HG02885 (cell line): ENCODE measurements around the gene ZNF185.

Source experiments
- ATAC-seq: cut with Tn5 transposase; IDR thresholded peaks from one replicate; pipeline ENCODE4 v1.9.1; 2021; ENCODE audit warnings: mild to moderate bottlenecking; ENCODE audit not compliant: unreplicated experiment, poor library complexity

ZNF185 gene

GRCh38 chrX:152893980-152894610, 3.8 kb upstream of the ZNF185 start:
- no peak for ATAC-seq

DNA sequence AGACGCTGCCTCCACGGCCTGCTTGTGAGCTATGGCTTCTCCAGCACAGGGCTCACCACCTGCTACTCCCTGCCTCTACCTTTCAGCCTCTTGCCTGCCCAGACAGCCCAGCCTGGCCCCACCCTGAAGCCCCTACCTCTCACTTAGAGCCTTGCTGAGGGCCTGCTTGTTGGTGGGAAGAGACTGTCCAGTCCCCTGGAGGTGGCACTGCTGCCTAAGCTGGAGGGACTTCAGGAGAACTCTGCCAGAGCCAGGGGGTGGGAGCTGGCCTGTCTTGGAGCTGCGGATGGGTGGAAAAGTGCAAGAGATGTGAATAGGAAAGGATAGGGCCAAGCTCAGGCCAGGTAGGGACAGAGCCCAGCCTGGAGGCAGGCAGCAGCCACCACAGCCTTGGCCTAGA, 2.7 kb upstream of the ZNF185 start:
- ATAC-seq: no peak

DNA sequence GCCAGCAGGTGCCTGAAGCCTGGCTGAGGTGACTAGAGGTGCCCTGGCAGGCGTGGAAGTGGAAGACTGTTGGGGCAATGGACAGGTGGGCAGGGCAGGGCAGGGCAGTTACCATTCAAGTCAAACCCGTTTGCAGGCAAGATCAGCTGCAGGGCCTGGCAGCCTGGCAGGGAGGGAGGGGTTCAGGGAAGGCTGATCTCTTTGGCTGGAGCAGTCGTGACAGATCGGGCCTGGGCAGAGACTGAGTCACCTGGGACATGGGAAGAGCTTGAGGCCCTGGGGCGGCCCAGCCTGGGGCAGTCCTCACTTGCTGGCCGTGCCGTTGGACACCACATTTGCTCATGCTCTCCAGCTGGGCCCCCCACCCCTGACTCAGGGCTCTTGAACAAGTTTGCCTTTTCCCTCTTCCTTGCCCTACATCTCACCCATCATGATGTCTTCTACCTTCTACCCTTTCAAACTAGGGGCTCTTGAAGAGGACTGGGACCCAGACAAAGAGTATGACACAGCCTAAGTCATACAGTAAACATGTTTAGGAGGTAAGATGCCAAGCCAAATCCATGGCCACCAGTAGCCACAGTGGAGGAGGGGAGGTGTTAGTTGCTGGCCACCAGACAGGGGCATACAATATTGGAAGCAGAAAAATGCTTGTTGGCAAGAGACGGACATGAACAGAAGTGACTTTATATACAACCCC, 2.0 kb upstream of the ZNF185 start:
- no peak for ATAC-seq

DNA sequence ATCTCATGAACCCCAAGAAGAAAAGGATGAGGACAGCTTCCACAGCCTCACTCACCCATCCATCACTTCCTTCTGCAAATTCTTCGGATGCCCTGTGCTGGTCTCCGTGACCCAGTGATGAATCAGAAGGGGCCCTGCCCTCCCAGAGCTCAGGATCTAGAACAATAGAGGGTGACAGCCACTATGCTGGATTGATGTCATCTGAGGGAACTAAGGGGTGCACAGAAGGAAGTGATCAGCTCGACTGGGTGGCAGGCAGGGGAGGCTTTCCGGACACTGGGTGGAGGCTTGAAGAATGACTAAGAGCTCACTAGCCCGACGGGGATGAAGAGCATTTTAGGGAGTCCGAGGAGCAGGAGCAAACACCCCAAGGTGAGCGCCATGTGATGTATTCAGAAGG, 1.4 kb upstream of the ZNF185 start:
- no peak for ATAC-seq

DNA sequence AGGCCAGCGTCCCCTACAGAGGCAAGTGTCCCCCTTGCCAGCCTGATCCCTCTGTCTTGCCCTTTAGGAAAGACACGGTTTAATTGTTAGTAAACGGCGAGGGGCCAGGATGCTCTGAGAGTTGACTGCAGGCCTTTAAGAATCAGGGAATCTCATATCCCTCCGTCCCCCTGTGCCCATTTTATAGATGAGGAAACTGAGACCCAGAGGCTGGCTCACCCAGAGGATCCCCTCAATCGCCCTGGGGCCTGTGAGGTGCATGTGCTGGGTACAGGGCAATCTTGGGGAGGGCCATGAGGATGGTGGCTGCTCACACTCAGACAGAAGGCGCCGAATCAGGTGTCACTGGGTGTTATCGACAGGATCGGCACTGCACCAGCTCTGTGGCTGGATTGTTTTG, 575 bp downstream of the ZNF185 start:
- no peak for ATAC-seq

- no peak for ATAC-seq
Observed at GRCh38 chrX:152899111-152899873, 1.4 kb downstream of the ZNF185 start.

- ATAC-seq: no peak
Observed at GRCh38 chrX:152899874-152900719, 2.2 kb downstream of the ZNF185 start.

GRCh38 chrX:152900937-152901445, 3.1 kb downstream of the ZNF185 start:
- ATAC-seq: no peak

DNA sequence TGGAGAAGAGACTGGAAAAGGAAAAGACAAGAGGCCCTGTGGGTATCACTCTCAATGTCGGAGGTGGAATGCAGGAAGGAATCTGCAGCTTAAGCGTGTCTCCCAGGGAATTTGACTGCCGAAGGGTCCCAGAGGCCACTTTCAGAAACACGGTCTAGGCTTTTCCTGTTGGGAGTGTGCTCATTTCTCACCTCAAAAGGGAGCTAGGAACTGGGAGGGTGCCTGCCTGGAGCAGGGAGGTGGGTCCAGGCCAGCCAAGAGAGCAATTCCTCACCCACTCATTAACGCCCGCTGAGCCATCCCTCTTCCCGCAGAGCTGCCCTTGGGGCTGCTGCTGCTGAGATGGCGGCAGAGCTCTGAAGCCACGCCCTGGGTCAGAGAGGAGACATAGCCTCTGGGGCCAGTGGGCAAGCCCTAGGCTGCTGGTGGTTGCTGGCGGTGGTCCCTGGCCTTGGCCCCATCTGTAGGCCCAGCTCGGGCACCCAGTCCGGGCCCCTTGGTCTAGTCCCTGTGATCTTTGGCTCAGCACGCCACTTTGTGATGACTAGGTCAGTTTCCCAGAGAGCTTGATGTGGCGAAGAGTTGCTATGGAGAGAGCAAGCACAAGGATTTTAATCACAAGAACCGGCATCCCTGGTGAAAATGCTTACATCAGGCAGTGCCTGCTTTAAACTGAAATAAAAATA, 4.1 kb downstream of the ZNF185 start:
- ATAC-seq: no peak

GRCh38 chrX:152902502-152902820, 4.6 kb downstream of the ZNF185 start:
- no peak for ATAC-seq

DNA sequence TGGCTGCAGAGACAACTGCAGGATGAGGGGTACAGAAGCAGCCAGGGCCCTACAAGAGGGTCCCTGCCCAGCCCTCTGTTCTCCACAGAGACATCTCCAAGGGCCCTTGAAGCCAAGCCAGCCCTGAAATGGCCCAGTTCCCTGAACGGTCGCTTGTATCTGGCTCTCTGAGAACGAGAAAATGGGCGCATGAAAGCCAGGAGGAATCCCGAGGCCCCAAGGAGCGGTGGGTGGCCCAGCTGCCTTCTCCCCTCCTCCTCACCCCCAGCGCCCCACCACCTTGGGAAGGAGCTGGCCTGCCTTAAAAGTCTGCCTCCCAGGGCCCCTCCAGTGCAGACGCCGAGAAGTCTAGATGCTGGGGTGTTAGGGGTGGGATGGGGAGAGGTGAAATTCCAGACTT, 5.7 kb downstream of the ZNF185 start:
- no peak for ATAC-seq

- ATAC-seq: peak; percentile 59
Observed at GRCh38 chrX:152904151-152905080, 6.5 kb downstream of the ZNF185 start.

DNA sequence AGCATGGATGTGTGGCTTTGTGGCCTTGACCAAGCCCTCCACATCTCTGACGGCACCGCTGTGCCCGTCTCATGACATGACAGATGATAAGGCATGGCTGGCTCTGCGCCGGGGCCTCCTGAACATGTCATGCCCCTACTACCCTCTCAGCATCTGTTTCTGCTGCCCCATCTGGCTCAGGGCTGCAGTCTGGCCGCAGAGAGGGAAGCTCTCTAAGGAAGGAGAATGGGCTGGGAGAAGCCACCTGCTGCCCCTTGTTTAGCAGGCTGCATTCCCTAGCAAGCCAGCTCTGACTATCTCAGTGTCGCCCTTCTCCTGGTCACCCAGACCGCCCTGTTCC, 7.2 kb downstream of the ZNF185 start:
- no peak for ATAC-seq

DNA sequence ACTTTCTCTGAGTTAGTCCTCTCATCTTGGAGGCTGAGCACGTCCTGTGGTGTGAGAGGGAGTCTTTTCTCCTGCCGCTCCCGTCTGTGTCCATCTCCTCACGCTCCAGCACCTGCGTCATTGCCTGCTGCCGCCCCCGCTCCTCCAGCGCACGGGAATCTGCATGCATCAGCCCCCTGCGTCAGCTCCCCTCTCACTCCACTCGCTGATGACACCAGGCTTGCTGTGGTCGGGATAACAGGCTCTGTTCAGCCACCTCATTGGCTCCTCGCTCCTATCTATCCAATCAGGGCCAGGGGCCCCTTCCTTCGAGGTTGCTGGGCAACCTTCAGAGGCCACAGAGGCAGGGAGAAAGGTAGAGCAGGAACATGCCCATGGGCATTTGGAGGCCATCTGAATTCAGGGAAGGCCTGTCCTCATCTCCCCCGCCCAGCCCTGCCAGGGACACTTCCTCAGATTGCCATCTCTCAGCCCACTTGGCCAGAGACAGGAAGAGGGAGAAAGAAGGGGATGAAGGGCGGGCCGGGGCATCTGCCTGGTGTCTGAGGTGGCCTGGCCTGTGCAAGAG, 9.3 kb downstream of the ZNF185 start:
- no peak for ATAC-seq

DNA sequence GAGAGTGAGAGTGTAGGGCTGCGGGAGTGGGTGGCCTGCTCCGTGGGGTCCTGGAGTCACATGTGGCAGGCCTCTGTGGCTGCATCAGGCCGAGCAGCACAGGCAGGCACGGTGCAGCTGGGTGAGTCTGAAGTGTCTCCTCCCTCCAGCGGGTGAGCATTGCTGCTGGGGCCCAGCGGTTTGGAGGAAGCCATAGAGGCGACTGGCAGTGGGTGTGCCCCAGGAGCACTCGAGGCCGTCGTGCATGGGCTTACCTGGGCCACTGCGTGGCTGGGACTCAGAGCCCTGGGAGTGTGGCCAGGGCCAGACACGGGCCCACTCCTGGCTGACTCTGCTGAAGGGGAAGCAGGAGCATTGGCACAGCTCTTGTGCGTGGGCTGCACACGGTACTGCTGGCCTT, 10.6 kb downstream of the ZNF185 start:
- ATAC-seq: no peak

- peak; percentile 72 for ATAC-seq
Observed at GRCh38 chrX:152910018-152910417, 12.2 kb downstream of the ZNF185 start.

GRCh38 chrX:152912106-152912505, 14.2 kb downstream of the ZNF185 start:
- no peak for ATAC-seq

DNA sequence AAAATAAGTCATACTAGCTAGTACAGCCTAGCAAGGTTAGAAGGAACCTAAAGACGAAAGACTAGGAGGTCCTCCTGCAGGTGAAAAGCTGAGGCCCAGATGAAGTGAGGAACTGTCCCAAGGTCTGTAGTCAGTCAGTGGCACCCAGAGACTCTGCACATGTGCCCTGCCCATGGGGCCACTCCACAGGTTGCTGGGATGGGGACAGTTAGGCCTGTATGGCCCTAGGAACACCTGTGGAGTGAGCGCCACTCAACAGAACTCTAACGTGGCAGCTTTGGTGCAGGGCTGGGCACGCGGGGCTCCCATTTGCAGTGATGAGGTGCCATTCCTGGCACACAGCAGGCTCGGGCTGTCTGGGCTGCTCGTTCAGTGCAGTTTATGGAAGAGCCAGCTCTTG, 14.8 kb downstream of the ZNF185 start:
- ATAC-seq: no peak

DNA sequence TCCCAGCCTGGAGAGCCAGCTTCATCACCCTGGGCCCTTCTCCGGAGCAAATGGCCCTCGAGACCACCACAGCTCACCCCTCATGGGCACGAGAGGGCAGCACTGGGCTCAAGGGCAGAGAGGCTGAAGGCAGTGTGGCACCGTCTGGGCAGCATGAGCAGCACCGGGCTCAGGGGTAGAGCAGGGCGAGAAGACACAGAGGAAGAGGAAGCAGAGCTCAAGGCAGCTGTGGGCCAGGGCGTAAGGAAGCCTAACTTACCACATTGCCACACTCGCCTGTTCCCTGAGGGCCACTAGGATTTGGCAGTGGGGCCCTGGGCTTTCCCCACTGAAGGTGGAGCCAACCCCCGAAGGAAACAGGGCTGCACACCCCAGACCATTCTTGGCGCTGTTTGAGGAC, 15.5 kb downstream of the ZNF185 start:
- no peak for ATAC-seq
